K562 (cell line): Measurements from ENCODE around the gene PGPEP1. TPM values are rescaled to one million over a fixed set of nuclear protein-coding genes. Genes with fewer than 3 reads are reported as not detected.

ENCODE experiments used
- ARID4B ChIP-seq: sonication (generic); formaldehyde crosslinking; IDR thresholded peaks from 2 replicates; pipeline ENCODE4 v1.8.0; 2022; ENCODE audit warnings: mild to moderate bottlenecking, missing genetic modification reagents
- CCNT2 ChIP-seq: IDR thresholded peaks from 2 replicates; pipeline ENCODE4 v1.6.1; 2011; ENCODE audit warnings: borderline replicate concordance, low read depth, mild to moderate bottlenecking, moderate library complexity, mixed read lengths, low read length; ENCODE audit not compliant: insufficient read length; ENCODE audit errors: extremely low read depth
- NONO ChIP-seq, 2 experiments: fragments of 200-400 bp in 1 of 2; fragments of 450-650 bp in 1 of 2; formaldehyde crosslinking in 1 of 2; IDR thresholded peaks; 2 replicates each; pipeline ENCODE4 v1.6.1; 2017; ENCODE audit warnings: low read depth in 2 of 2, mild to moderate bottlenecking in 2 of 2, moderate library complexity in 2 of 2, low read length in 1 of 2
- PREB ChIP-seq: sonication (generic); formaldehyde crosslinking; IDR thresholded peaks from 2 replicates; pipeline ENCODE4 v1.8.1; 2023; ENCODE audit warnings: mild to moderate bottlenecking, missing genetic modification reagents
- SRSF1 ChIP-seq: fragments of 200-400 bp; formaldehyde crosslinking; IDR thresholded peaks from 2 replicates; pipeline ENCODE4 v1.6.1; 2017; ENCODE audit warnings: mild to moderate bottlenecking, low read depth, low read length, moderate library complexity
- ZSCAN32 ChIP-seq: fragments of 450-650 bp; formaldehyde crosslinking; IDR thresholded peaks from 2 replicates; pipeline ENCODE4 v1.4.0; 2020; ENCODE audit warnings: mild to moderate bottlenecking, moderate library complexity
- polyA plus RNA-seq, 8 experiments: library from polyadenylated mRNA; depleted of rRNA in 4 of 8; stranded (reverse) in 5 of 8; unstranded in 3 of 8; fragments of >200 nt; fragmentation: Nextera tagmentation in 2 of 8; fragmentation: Illumina TruSeq in 1 of 8; extraction: Ambion mirVana in 2 of 8; extraction: Trizol in 1 of 8; gene quantifications; 2 replicates each; pipeline versions ENCODE4 v1.2.1 to v1.2.3, GENCODE V29; 2011 to 2014; ENCODE audit warnings: inconsistent platforms in 1 of 8, missing spikeins in 1 of 8
- total RNA-seq, 7 experiments: library from RNA; depleted of rRNA in 6 of 7; stranded (reverse); fragments of >200 nt in 6 of 7; fragmentation: Illumina TruSeq in 2 of 7; extraction: Trizol in 2 of 7; gene quantifications; 2 replicates each; pipeline versions ENCODE4 v1.2.1 to v1.2.3, GENCODE V29; 2011 to 2021; ENCODE audit warnings: low replicate concordance in 1 of 7
- TF ChIP-seq, protein P1 (sequence below): fragments of 450-650 bp; formaldehyde crosslinking; IDR thresholded peaks from 2 replicates; pipeline ENCODE4 v1.4.0; 2022; ENCODE audit warnings: mild to moderate bottlenecking, moderate library complexity
- TF ChIP-seq, protein P2 (sequence below), 2 experiments: fragments of 450-650 bp in 1 of 2; sonication (generic) in 1 of 2; formaldehyde crosslinking in 1 of 2; IDR thresholded peaks; 2 replicates each; pipeline versions ENCODE4 v1.7.1 to v1.9.0; 2016 to 2022; ENCODE audit warnings: inconsistent platforms in 1 of 2, mild to moderate bottlenecking in 1 of 2, missing genetic modification reagents in 1 of 2

The PGPEP1 gene
- total and polyA plus RNA-seq, 9 of the 15 experiments (the other 6 are each of a cell fraction or from before 2014, with no cell fraction given): 10.0 to 69.6 (median 33.5) TPM

- TF ChIP-seq ZSCAN32 (CRISPR knock-in tag) (no peak), NONO (IDR thresholded peaks at IDR 0.05; ENCODE audit: low read depth in 2 of 2, low read length in 1 of 2) (peak in 1 of 2 experiments; percentile 67; a peak in 1 of 4 replicates), ARID4B (CRISPR knock-in tag) (peak; percentile 80), SRSF1 (no peak), CCNT2 (peak; percentile 48), PREB (no peak; the same call in 1 of the 2 replicates)
- TF ChIP-seq, protein P1, sequence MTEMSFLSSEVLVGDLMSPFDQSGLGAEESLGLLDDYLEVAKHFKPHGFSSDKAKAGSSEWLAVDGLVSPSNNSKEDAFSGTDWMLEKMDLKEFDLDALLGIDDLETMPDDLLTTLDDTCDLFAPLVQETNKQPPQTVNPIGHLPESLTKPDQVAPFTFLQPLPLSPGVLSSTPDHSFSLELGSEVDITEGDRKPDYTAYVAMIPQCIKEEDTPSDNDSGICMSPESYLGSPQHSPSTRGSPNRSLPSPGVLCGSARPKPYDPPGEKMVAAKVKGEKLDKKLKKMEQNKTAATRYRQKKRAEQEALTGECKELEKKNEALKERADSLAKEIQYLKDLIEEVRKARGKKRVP (CRISPR knock-in tag): no peak
- TF ChIP-seq, protein P2, sequence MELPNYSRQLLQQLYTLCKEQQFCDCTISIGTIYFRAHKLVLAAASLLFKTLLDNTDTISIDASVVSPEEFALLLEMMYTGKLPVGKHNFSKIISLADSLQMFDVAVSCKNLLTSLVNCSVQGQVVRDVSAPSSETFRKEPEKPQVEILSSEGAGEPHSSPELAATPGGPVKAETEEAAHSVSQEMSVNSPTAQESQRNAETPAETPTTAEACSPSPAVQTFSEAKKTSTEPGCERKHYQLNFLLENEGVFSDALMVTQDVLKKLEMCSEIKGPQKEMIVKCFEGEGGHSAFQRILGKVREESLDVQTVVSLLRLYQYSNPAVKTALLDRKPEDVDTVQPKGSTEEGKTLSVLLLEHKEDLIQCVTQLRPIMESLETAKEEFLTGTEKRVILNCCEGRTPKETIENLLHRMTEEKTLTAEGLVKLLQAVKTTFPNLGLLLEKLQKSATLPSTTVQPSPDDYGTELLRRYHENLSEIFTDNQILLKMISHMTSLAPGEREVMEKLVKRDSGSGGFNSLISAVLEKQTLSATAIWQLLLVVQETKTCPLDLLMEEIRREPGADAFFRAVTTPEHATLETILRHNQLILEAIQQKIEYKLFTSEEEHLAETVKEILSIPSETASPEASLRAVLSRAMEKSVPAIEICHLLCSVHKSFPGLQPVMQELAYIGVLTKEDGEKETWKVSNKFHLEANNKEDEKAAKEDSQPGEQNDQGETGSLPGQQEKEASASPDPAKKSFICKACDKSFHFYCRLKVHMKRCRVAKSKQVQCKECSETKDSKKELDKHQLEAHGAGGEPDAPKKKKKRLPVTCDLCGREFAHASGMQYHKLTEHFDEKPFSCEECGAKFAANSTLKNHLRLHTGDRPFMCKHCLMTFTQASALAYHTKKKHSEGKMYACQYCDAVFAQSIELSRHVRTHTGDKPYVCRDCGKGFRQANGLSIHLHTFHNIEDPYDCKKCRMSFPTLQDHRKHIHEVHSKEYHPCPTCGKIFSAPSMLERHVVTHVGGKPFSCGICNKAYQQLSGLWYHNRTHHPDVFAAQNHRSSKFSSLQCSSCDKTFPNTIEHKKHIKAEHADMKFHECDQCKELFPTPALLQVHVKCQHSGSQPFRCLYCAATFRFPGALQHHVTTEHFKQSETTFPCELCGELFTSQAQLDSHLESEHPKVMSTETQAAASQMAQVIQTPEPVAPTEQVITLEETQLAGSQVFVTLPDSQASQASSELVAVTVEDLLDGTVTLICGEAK (IDR thresholded peaks at IDR 0.05): peak; percentile 52; the same call in 1 of the 2 replicates
- TF ChIP-seq, protein P2 (CRISPR knock-in tag; IDR thresholded peaks at IDR 0.05): no peak
These were observed at the start of gene PGPEP1 (continued) for GRCh38 chr19:18340190-18340989.
